H1 (cell line): ENCODE results near the gene CDH19. TPM values are rescaled to one million over a fixed set of nuclear protein-coding genes. Genes with fewer than 3 reads are reported as not detected.

ENCODE experiments used
- CHD2 ChIP-seq: IDR thresholded peaks from 2 replicates; pipeline ENCODE4 v1.6.1; 2012; ENCODE audit warnings: low read length, improper control_type of control experiment
- KDM4A ChIP-seq: IDR thresholded peaks from one replicate; pipeline ENCODE4 v1.7.1; 2012; ENCODE audit warnings: low read depth, mild to moderate bottlenecking, moderate library complexity, low read length, inconsistent platforms; ENCODE audit not compliant: severe bottlenecking
- NANOG ChIP-seq: IDR thresholded peaks from 2 replicates; pipeline ENCODE4 v1.6.1; 2011; ENCODE audit warnings: low read length, low read depth, mild to moderate bottlenecking, inconsistent platforms; ENCODE audit not compliant: insufficient read depth, poor library complexity, severe bottlenecking
- POLR2A ChIP-seq, 2 experiments: IDR thresholded peaks; 1 replicate in 1 of 2; 2 replicates in 1 of 2; pipeline ENCODE4 v1.6.1; 2011; ENCODE audit warnings: low read depth in 2 of 2, low read length in 2 of 2, mild to moderate bottlenecking in 2 of 2; ENCODE audit errors: control extremely low read depth in 1 of 2
- RBBP5 ChIP-seq: IDR thresholded peaks from 2 replicates; pipeline ENCODE4 v1.7.1; 2012; ENCODE audit warnings: low read depth, mild to moderate bottlenecking, inconsistent platforms, low read length, moderate library complexity, borderline replicate concordance
- SIN3A ChIP-seq, 2 experiments: IDR thresholded peaks in 1 of 2; conservative IDR thresholded peaks in 1 of 2; 2 replicates each; pipeline ENCODE4 v1.6.1; 2011 to 2012; ENCODE audit warnings: low read length in 2 of 2, improper control_type of control experiment in 1 of 2, low read depth in 1 of 2, mild to moderate bottlenecking in 1 of 2
- polyA plus RNA-seq, 7 experiments: library from polyadenylated mRNA; depleted of rRNA in 3 of 7; stranded (reverse) in 5 of 7; unstranded in 2 of 7; fragments of >200 nt in 5 of 7; fragments of 200-250 nt in 2 of 7; gene quantifications; 1 replicate in 5 of 7; 2 replicates in 1 of 7; 4 replicates in 1 of 7; pipeline versions ENCODE4 v1.2.1 to v1.2.3, GENCODE V29; 2011 to 2013; ENCODE audit warnings: missing spikeins in 2 of 7, mixed read lengths in 2 of 7
- total RNA-seq: library from RNA; stranded (reverse); fragmentation: NEBNext Ultra II Directional; extraction: Animal tissue kit (Norgen Biotek cat#: 25700); gene quantifications from 2 replicates; pipeline ENCODE4 v1.2.1, GENCODE V29; 2021
- TF ChIP-seq, protein P1 (sequence below), 3 experiments: IDR thresholded peaks; 1 replicate in 2 of 3; 2 replicates in 1 of 3; pipeline versions ENCODE4 v1.5.1 to v1.6.1; 2011; ENCODE audit warnings: low read length in 3 of 3, mild to moderate bottlenecking in 3 of 3, inconsistent platforms in 2 of 3, low read depth in 1 of 3, moderate library complexity in 1 of 3; ENCODE audit not compliant: insufficient read depth in 1 of 3; ENCODE audit errors: control extremely low read depth in 1 of 3

CDH19 gene
- total and polyA plus RNA-seq, 2 of the 8 experiments (the other 6 are each of a cell fraction or from before 2014, with no cell fraction given): not detected

DNA sequence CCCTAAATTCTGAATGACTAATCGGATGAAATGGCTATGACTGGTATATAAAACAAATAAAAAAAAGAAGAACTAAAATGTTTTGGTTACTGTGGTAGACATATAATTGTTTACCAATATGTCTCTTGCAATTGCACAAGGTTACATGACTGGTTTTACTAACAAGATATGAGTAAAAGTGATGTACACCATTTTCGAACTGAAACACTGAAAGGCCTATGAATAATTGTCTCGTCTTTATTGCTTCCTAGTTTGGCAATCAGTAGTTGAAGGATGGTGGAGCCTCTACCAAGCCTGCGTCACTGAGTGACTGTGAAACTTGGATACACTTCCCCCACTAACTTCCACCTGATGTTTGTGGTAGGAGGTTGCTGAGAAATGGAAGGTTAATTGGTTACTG, 16.5 kb downstream of the CDH19 start (continued):
- TF ChIP-seq NANOG: no peak
- TF ChIP-seq CHD2: no peak
- TF ChIP-seq RBBP5: no peak
- TF ChIP-seq POLR2A (IDR thresholded peaks at IDR 0.05; ENCODE audit: control extremely low read depth in 1 of 2, low read depth in 2 of 2, low read length in 2 of 2): no peak
- TF ChIP-seq KDM4A: no peak
- TF ChIP-seq, protein P1, sequence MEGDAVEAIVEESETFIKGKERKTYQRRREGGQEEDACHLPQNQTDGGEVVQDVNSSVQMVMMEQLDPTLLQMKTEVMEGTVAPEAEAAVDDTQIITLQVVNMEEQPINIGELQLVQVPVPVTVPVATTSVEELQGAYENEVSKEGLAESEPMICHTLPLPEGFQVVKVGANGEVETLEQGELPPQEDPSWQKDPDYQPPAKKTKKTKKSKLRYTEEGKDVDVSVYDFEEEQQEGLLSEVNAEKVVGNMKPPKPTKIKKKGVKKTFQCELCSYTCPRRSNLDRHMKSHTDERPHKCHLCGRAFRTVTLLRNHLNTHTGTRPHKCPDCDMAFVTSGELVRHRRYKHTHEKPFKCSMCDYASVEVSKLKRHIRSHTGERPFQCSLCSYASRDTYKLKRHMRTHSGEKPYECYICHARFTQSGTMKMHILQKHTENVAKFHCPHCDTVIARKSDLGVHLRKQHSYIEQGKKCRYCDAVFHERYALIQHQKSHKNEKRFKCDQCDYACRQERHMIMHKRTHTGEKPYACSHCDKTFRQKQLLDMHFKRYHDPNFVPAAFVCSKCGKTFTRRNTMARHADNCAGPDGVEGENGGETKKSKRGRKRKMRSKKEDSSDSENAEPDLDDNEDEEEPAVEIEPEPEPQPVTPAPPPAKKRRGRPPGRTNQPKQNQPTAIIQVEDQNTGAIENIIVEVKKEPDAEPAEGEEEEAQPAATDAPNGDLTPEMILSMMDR (IDR thresholded peaks at IDR 0.05; ENCODE audit: control extremely low read depth in 1 of 3, insufficient read depth in 1 of 3, low read depth in 1 of 3, low read length in 3 of 3): no peak
- no peak for TF ChIP-seq SIN3A (conservative IDR thresholded peaks at IDR 0.05 in 1 of 2, IDR thresholded peaks at IDR 0.05 in 1 of 2; ENCODE audit: low read depth in 1 of 2, low read length in 2 of 2)
